Cardiac fibroblast (primary cell): ENCODE data around the gene NOL4L.
"Not testable (repeated sequence)": the region's sequence is repeated elsewhere in the genome, so short reads cannot be mapped to it uniquely, and the experiment has no call there.

Source experiments
- DNase-seq, 2 donors: peaks; one replicate each; pipeline versions ENCODE4 v3.0.0 to v3.0.0-alpha.2; 2010; ENCODE audit warnings: low read depth in 2 of 2
- H3K4me3 ChIP-seq, 2 donors: replicated peaks in 1 of 2; 1 replicate in 1 of 2; 2 replicates in 1 of 2; pipeline ENCODE4 v1.5.1; 2011; ENCODE audit warnings: low read depth in 2 of 2, low read length in 2 of 2, mild to moderate bottlenecking in 2 of 2, moderate library complexity in 1 of 2
- TF ChIP-seq, protein P1 (sequence below): IDR thresholded peaks from one replicate; pipeline ENCODE4 v1.5.1; 2011; ENCODE audit warnings: low read depth, mild to moderate bottlenecking, low read length, inconsistent platforms

The NOL4L gene

DNA sequence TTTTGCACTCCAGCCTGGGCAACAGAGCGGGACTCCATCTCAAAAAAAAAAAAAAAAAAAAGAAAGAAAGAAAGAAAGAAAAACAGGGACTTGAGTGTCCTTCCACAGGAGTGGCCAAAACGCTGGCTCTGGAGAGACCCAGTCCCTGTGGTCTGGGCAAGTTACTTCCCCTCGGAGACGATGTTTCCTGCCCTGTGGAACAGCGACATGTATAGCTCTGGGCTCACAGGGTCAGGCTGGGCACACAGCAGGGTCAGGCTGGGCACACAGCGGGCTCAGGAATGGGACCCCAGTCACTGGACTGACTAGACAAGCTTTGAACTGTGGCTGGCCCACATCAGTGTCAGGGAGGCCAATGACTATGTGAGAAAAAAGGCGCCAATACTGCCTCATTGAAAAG is 116.3 kb downstream of the NOL4L start:
- no peak overlapping the region for H3K4me3 ChIP-seq
- TF ChIP-seq, protein P1, sequence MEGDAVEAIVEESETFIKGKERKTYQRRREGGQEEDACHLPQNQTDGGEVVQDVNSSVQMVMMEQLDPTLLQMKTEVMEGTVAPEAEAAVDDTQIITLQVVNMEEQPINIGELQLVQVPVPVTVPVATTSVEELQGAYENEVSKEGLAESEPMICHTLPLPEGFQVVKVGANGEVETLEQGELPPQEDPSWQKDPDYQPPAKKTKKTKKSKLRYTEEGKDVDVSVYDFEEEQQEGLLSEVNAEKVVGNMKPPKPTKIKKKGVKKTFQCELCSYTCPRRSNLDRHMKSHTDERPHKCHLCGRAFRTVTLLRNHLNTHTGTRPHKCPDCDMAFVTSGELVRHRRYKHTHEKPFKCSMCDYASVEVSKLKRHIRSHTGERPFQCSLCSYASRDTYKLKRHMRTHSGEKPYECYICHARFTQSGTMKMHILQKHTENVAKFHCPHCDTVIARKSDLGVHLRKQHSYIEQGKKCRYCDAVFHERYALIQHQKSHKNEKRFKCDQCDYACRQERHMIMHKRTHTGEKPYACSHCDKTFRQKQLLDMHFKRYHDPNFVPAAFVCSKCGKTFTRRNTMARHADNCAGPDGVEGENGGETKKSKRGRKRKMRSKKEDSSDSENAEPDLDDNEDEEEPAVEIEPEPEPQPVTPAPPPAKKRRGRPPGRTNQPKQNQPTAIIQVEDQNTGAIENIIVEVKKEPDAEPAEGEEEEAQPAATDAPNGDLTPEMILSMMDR, result no peak
- DNase-seq, result no peak

DNA sequence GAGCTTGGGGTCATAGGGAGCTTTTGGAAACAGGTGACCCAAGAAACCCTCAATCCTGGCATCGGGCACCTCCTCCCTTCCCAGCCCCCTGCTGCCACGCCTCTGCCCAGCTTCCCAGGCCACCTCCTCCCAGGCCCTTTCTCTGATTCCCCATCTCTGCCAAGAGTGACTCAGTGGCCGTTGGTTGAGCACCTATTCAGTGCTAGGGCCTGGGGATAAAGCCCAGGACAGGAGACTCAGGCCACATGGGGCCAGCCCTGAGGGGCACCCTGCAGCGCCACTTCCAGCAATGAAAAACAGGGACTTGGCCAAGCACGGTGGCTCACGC is 116.9 kb downstream of the NOL4L start:
- TF ChIP-seq, protein P1, result no peak
- DNase-seq, result no peak
- no peak overlapping the region for H3K4me3 ChIP-seq

DNA sequence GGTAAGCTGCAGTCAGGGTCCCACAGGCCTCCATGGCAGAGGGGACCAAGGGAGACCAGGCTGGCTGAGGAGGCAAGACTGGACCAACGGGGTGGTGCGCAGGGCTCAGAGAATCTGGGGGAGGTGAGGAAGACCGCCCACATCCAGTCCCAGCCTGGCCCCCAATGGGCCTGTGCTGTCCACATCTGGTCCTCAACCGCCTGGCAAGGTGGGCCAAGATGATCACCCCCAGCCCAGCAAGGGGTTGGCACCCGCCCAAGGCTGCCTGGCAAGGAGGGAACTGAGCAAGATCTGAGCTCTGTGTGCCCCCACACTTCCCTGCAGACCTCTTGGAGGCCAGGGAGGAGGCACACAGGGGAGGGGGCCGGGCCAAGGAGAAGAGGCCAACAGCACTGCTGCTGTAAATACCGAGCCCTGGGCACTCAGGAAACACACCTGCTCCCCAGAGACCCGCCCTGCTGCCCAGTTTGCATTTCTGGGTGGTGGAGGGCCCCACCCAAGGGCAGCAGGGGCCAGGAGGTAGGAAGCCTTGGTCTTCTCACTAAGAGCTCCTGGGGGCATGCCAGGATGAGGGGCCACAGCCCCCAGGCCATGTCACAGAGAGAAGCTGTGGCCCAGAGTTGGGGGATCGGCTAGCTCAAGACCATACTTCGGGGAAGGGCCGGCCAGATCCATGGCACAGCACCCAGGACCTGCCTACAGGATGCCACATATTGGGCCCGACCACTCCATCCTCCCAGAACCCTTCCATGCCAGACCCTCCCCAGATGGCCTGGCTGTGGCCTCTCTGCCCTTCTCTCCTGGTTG is 117.4 kb downstream of the NOL4L start:
- H3K4me3 ChIP-seq, result no peak overlapping the region

DNA sequence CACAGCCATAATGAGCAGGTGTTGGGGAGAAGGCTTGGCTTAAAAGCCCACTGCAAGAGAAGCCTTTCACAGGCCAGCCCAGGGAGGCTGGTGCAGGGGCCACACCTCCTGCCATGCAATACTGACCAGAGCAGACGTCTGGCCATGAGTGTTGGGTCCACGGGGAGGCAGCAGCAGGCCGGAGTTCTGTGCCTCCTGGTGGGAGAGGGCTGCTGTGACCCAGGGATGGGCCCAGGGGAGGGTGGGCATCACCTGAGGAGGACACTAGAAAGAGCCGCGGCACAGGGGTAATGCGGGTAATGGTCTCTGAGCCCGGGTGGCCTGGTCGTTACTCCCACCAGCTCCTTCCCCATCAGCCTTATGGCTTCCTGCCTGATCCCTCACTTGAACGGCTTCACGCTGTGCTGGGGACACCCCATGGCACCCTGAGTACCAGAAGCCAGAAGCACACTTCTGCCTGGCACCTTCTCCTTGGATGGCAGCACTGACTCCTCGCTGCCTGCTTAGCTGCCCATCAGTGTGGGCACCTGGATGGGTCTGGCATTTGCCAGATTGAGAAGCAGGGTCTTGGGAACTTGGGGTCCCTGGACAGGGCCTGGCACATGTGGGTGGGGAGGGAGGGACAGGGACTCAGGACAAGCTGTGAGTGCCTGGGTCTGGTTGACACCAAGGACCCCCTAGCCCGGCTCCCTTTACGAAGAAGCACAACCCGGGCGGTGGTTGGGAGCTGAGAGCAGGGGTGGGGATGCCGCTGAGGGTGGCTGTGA is 118.2 kb downstream of the NOL4L start:
- no peak overlapping the region for H3K4me3 ChIP-seq
- TF ChIP-seq, protein P1, result no peak

More for the DNA sequence above, 117.4 kb downstream of the NOL4L start:
- TF ChIP-seq, protein P1, result no peak
- DNase-seq, result no peak

DNA sequence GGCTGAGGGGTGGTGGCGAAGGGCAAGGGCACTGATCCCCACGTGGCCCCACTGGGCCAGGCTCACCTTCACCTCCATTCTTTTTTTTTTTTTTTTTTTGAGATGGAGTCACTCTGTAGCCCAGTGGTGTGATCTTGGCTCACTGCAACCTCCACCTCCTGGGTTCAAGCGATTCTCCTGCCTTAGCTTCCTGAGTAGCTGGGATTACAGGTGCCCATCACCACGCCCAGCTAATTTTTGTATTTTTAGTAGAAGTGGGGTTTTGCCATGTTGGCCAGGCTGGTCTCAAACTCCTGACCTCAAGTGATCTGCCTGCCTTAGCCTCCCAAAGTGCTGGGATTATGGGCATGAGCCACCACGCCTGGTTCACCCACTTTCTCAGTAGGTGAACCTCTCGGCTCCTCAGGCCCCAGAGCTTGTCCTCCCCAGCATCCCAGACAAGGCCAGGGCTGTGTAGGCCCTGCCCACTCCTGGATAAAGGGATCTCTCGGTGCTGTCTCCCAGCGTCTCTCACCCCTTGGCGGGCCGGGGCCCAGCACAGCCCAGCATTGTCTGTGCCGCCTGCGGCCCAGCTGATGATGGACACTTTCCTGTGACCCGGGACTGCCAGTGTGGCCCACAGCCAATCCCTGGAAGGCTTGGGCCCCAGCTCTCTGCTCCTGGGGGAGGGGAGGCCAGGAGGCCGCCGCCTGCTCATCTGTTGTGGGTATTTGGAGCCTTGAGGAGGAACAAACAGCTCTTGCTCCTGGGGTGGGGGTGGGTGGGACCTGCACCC is 119.0 kb downstream of the NOL4L start:
- not testable (repeated sequence) for DNase-seq, H3K4me3 ChIP-seq

More for the DNA sequence above, 118.2 kb downstream of the NOL4L start:
- no peak for DNase-seq

DNA sequence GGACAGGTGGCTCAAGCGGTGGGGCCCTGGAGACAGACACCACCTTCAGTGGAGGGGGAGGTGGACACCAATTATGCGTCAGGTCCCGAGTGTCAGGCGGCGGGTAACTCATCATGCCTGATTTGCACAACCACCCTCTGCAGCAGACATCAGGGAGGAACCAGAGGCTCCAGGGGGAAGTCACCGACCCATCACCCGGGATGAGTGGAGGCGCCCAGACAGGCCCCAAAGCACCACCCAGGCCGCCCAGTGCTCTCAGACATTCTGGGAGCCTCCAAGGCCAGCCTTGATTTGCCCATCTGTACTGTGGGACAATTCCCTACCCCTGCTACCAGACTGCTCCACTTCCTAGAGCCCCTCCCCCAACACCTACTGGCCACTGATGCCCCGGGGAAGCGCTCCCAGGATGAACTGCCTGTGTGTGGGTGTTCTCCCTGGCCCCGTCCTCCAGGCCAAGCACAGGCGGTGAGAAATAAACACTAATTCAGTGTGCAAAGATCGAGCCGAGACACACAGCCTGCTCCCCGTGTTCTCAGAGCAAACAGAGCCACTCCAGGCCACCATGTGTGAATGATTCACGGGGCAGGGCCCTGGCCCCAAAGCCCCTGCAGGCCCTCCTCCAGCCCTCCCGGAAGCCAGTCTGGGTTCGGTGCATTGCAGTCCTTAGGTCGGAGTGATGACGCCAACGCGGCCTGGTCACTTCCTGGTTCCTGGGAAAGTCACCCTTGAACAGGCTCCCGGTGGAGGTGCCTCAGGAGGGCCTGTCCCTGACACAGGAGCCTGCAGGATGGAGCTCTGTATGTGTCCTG is 119.8 kb downstream of the NOL4L start:
- peak; percentile 86 to 88 for DNase-seq
- TF ChIP-seq, protein P1, result no peak

More for the DNA sequence above, 119.8 kb downstream of the NOL4L start:
- no peak overlapping the region for H3K4me3 ChIP-seq
